K562 (cell line): ENCODE data around the gene LPIN2. TPM values are rescaled to one million over a fixed set of nuclear protein-coding genes. Genes with fewer than 3 reads are reported as not detected.

ENCODE experiments used
- ATAC-seq: fragments of 200-7000 bp; cut with Tn5 transposase; 3 replicates; pipeline ENCODE4 v1.9.1; 2020; ENCODE audit warnings: moderate library complexity
- BruUV-seq: library from RNA; stranded (reverse); fragments of 400-500 nt; replicated peaks from 2 replicates; lab custom pipeline; 2021; lab: Mats Ljungman, UMichigan
- CTCF ChIA-PET: fragments of 300-600 bp; formaldehyde crosslinking; extraction: SDS; loops from one replicate; lab custom pipeline; 2021; ENCODE audit warnings: low intra/inter-chr PET ratio; lab: Yijun Ruan, JAX
- POLR2A ChIA-PET: fragments of 300-600, 350-650 bp; sonication (Branson Sonifier 250); formaldehyde crosslinking; extraction: SDS; loops from one replicate; lab custom pipeline; 2021; ENCODE audit warnings: antibody characterized with exemption, inconsistent platforms; lab: Yijun Ruan, JAX
- DNase-seq, 4 experiments: peaks; one replicate each; pipeline versions ENCODE4 v3.0.0 to v3.0.0-alpha.2; 2011 to 2018; ENCODE audit warnings: low spot score in 3 of 4, mixed read lengths in 3 of 4; ENCODE audit errors: extremely low read depth in 1 of 4
- FAIRE-seq: peaks from 2 replicates; lab custom pipeline; 2011; peaks lifted over from hg19 to GRCh38; lab: Jason Lieb, UNC
- H2AFZ ChIP-seq: 2 replicates; pipeline ENCODE4 v1.6.0; 2011; ENCODE audit warnings: low read depth, low read length, control low read depth, inconsistent platforms
- H3K27ac ChIP-seq: fragments of 200-600 bp; 3 replicates; pipeline ENCODE4 v1.8.0; 2011; ENCODE audit warnings: low read depth, mild to moderate bottlenecking, control low read depth, inconsistent platforms, low read length, moderate library complexity, mixed read lengths; ENCODE audit errors: extremely low read depth
- H3K27me3 ChIP-seq, 2 experiments: fragments of 300-600 bp in 1 of 2; 2 replicates in 1 of 2; 3 replicates in 1 of 2; pipeline versions ENCODE4 v1.6.0 to v1.8.0; 2011; ENCODE audit warnings: inconsistent platforms in 2 of 2, low read length in 2 of 2, mild to moderate bottlenecking in 1 of 2, mixed read lengths in 1 of 2, moderate library complexity in 1 of 2; ENCODE audit not compliant: control insufficient read depth in 2 of 2, insufficient read depth in 2 of 2
- H3K36me3 ChIP-seq: fragments of 300-600 bp; 3 replicates; pipeline ENCODE4 v1.8.0; 2011; ENCODE audit warnings: mild to moderate bottlenecking, low read length, inconsistent platforms; ENCODE audit not compliant: control insufficient read depth, insufficient read depth
- H3K4me1 ChIP-seq, 2 experiments: fragments of 200-600 bp in 1 of 2; replicated peaks in 1 of 2; 2 replicates in 1 of 2; 3 replicates in 1 of 2; pipeline versions ENCODE4 v1.5.1 to v1.8.0; 2011; ENCODE audit warnings: inconsistent platforms in 2 of 2, low read length in 2 of 2, mild to moderate bottlenecking in 1 of 2, mixed read lengths in 1 of 2, moderate library complexity in 1 of 2; ENCODE audit not compliant: control insufficient read depth in 2 of 2, insufficient read depth in 2 of 2
- H3K4me2 ChIP-seq: 2 replicates; pipeline ENCODE4 v1.6.1; 2011; ENCODE audit warnings: low read length, control low read depth, inconsistent platforms, mixed read lengths; ENCODE audit not compliant: insufficient read depth
- H3K4me3 ChIP-seq: fragments of 200-600 bp; sonication (generic), shearing (Covaris generic); 2 replicates; pipeline ENCODE4 v1.5.1; 2016; ENCODE audit warnings: control low read depth, inconsistent platforms
- H3K79me2 ChIP-seq: fragments of 200-600 bp; 3 replicates; pipeline ENCODE4 v1.8.0; 2011; ENCODE audit warnings: low read length, inconsistent platforms; ENCODE audit not compliant: control insufficient read depth, insufficient read depth
- H3K9ac ChIP-seq, 2 experiments: 2 replicates each; pipeline versions ENCODE4 v1.6.0 to v1.6.1; 2011; ENCODE audit warnings: low read depth in 2 of 2, low read length in 2 of 2, control low read depth in 1 of 2, inconsistent platforms in 1 of 2, mild to moderate bottlenecking in 1 of 2, mixed read lengths in 1 of 2; ENCODE audit not compliant: insufficient read depth in 1 of 2
- H3K9me1 ChIP-seq: one replicate; pipeline ENCODE4 v1.6.0; 2011; ENCODE audit warnings: inconsistent platforms, mild to moderate bottlenecking, low read length, moderate library complexity; ENCODE audit not compliant: control insufficient read depth, insufficient read depth
- H3K9me3 ChIP-seq: replicated peaks from 2 replicates; pipeline ENCODE4 v1.5.1; 2011; ENCODE audit warnings: low read depth, low read length, inconsistent platforms; ENCODE audit not compliant: control insufficient read depth, insufficient read depth
- H4K20me1 ChIP-seq: replicated peaks from 2 replicates; pipeline ENCODE4 v1.6.1; 2011; ENCODE audit warnings: low read length, inconsistent platforms, mixed read lengths; ENCODE audit not compliant: control insufficient read depth, insufficient read depth
- BRF2 ChIP-seq: IDR thresholded peaks from 3 replicates; pipeline ENCODE4 v1.6.1; 2011; ENCODE audit warnings: borderline replicate concordance, mild to moderate bottlenecking; ENCODE audit not compliant: insufficient read length, insufficient read depth
- HCFC1 ChIP-seq: IDR thresholded peaks from 2 replicates; pipeline ENCODE4 v1.6.1; 2012; ENCODE audit warnings: low read depth, low read length, improper control_type of control experiment
- HMG20A ChIP-seq: fragments of 450-650 bp; formaldehyde crosslinking; conservative IDR thresholded peaks from 2 replicates; pipeline ENCODE4 v1.4.0; 2020; ENCODE audit warnings: mild to moderate bottlenecking, mixed read lengths
- ILF3 ChIP-seq: fragments of 450-650 bp; IDR thresholded peaks from 2 replicates; pipeline ENCODE4 v1.6.1; 2018; ENCODE audit warnings: antibody characterized with exemption, mild to moderate bottlenecking, moderate library complexity, borderline replicate concordance
- KAT7 ChIP-seq: sonication (generic); formaldehyde crosslinking; IDR thresholded peaks from 2 replicates; pipeline ENCODE4 v1.8.0; 2022; ENCODE audit warnings: missing genetic modification reagents, mild to moderate bottlenecking, borderline replicate concordance
- RNF2 ChIP-seq: sonication (generic); IDR thresholded peaks from 2 replicates; pipeline ENCODE4 v1.6.1; 2016
- SETDB1 ChIP-seq: IDR thresholded peaks from one replicate; pipeline ENCODE4 v1.6.1; 2012; ENCODE audit warnings: low read length, control low read depth, inconsistent platforms
- SPI1 ChIP-seq: IDR thresholded peaks from 2 replicates; pipeline ENCODE4 v1.6.1; 2011; ENCODE audit warnings: low read depth, low read length, control low read depth, borderline replicate concordance
- TFE3 ChIP-seq: fragments of 450-650 bp; formaldehyde crosslinking; IDR thresholded peaks from 2 replicates; pipeline ENCODE4 v1.4.0; 2020; ENCODE audit warnings: mild to moderate bottlenecking, mixed read lengths
- ZNF24 ChIP-seq: fragments of 450-650 bp; IDR thresholded peaks from 2 replicates; pipeline ENCODE4 v1.6.1; 2016
- in situ Hi-C: fragments of 300-500 bp; cut with MboI; formaldehyde crosslinking; loops from 4 replicates; pipeline ENCODE4 v1.15.0; 2018; ENCODE audit warnings: inconsistent platforms, mixed read lengths
- intact Hi-C: fragments of 100-400 bp; cut with micrococcal nuclease; formaldehyde crosslinking; loops from 2 replicates; pipeline ENCODE4 v1.14.2; 2022
- polyA plus RNA-seq, 8 experiments: library from polyadenylated mRNA; depleted of rRNA in 4 of 8; stranded (reverse) in 5 of 8; unstranded in 3 of 8; fragments of >200 nt; fragmentation: Nextera tagmentation in 2 of 8; fragmentation: Illumina TruSeq in 1 of 8; extraction: Ambion mirVana in 2 of 8; extraction: Trizol in 1 of 8; gene quantifications; 2 replicates each; pipeline versions ENCODE4 v1.2.1 to v1.2.3, GENCODE V29; 2011 to 2014; ENCODE audit warnings: inconsistent platforms in 1 of 8, missing spikeins in 1 of 8
- total RNA-seq, 7 experiments: library from RNA; depleted of rRNA in 6 of 7; stranded (reverse); fragments of >200 nt in 6 of 7; fragmentation: Illumina TruSeq in 2 of 7; extraction: Trizol in 2 of 7; gene quantifications; 2 replicates each; pipeline versions ENCODE4 v1.2.1 to v1.2.3, GENCODE V29; 2011 to 2021; ENCODE audit warnings: low replicate concordance in 1 of 7

LPIN2 gene
- total and polyA plus RNA-seq, 9 of the 15 experiments (the other 6 are each of a cell fraction or from before 2014, with no cell fraction given): 5.2 to 34.8 (median 24.6) TPM

GRCh38 chr18:2997429-2997828 lies 15.5 kb downstream of the LPIN2 start:
- Histone ChIP-seq H3K4me2 (no peak overlapping the region), H3K36me3 (peaks cover 26% of the 10 kb centered on the region), H3K4me3 (no peak overlapping the region), H4K20me1 (no peaks in the 10 kb centered on the region), H3K27me3 (no peaks in the 10 kb centered on the region), H3K79me2 (peaks cover 86% of the 10 kb centered on the region), H2AFZ (no peak overlapping the region), H3K27ac (peak overlapping the region; percentile 37; the same call in 2 of the 3 replicates), H3K4me1 (peaks cover 14 to 40% of the 10 kb centered on the region in 2 experiments), H3K9me1 (no peaks in the 10 kb centered on the region), H3K9me3 (no peaks in the 10 kb centered on the region), H3K9ac (no peak overlapping the region)
- POLR2A ChIA-PET: interaction anchor here (0.7 to 1.8 kb wide), 6 partner anchors 9 to 249 kb away, joined by 3 to 8 read pairs (median 4); partner anchors contain the start of gene LPIN2
- CTCF ChIA-PET: no interaction called here
- no TSS peak for BruUV-seq
- no peak for ATAC-seq
- FAIRE-seq: no peak
- TF ChIP-seq HCFC1 (no peak), ZNF24 (no peak), HMG20A (CRISPR knock-in tag) (no peak), RNF2 (no peak), KAT7 (no peak), SETDB1 (no peak), BRF2 (no peak), SPI1 (no peak), ILF3 (no peak), TFE3 (CRISPR knock-in tag) (no peak)
- intact Hi-C loops: no loop called here
- in situ Hi-C loops: no loop called here
- no peak for DNase-seq
